Measurements from ENCODE around the gene SMG6.

DNA sequence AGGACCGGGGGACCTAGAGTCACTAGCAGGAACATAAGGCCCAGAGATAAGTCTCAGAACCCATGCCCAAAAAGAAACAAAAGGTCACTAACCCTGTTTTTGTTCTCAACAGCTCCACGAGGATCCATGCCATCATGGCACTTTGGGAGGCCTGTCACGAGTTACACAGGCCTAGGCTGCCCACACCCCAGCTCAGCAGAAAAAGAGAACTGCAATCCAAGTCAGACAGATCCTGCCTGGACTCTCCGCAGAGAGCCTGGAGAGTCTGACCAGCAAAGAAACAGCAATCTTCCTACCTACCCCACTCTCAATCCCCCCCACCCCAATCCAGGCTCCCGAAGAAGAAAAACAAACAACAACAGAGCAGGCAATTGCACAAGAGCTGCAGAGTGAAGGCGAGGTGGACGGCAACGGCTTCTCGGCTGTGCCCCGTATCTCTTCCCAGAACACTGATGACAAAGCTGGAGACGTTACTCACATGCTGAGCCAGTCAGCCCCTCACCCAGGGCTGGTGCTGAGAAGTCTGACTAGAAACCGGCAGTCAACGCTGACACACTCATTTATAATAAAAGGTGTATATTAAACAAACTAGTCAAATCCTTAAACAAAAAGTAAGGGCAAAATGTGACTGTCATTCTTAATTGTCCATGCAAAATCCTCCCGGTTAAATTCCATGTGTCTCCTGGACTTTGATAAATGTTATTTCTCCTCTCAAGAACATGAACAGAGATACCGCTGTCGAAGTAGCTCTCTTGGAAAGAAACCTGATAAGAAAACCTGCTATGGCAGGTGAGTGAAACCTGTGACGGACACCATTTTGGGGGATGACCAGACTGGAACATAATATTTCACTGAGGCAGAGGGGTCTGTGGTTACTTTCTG, 89.3 kb downstream of the SMG6 start:
- TF ChIP-seq, protein P1, sequence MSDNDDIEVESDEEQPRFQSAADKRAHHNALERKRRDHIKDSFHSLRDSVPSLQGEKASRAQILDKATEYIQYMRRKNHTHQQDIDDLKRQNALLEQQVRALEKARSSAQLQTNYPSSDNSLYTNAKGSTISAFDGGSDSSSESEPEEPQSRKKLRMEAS (IDR thresholded peaks at IDR 0.05; ENCODE audit: low read depth, low read length): no peak
- no peak for TF ChIP-seq POLR2A (IDR thresholded peaks at IDR 0.05; ENCODE audit: extremely low read depth, insufficient read length)
- TF ChIP-seq, protein P2, sequence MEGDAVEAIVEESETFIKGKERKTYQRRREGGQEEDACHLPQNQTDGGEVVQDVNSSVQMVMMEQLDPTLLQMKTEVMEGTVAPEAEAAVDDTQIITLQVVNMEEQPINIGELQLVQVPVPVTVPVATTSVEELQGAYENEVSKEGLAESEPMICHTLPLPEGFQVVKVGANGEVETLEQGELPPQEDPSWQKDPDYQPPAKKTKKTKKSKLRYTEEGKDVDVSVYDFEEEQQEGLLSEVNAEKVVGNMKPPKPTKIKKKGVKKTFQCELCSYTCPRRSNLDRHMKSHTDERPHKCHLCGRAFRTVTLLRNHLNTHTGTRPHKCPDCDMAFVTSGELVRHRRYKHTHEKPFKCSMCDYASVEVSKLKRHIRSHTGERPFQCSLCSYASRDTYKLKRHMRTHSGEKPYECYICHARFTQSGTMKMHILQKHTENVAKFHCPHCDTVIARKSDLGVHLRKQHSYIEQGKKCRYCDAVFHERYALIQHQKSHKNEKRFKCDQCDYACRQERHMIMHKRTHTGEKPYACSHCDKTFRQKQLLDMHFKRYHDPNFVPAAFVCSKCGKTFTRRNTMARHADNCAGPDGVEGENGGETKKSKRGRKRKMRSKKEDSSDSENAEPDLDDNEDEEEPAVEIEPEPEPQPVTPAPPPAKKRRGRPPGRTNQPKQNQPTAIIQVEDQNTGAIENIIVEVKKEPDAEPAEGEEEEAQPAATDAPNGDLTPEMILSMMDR (IDR thresholded peaks at IDR 0.05; ENCODE audit: low read depth, low read length): no peak
